ENCODE data around the gene NHEJ1. TPM values are rescaled to one million over a fixed set of nuclear protein-coding genes. Genes with fewer than 3 reads are reported as not detected.
A peak's percentile ranks its signal among the peaks of the same experiment; 100 is the strongest.

The NHEJ1 gene
- total RNA-seq, 1 experiment from 2014 or later = 31.7 TPM

GRCh38 chr2:219042157-219042556 lies 118.5 kb downstream of the NHEJ1 start:
- no peak for DNase-seq (ENCODE audit: low spot score)
- in situ Hi-C loops (cut with HindIII; ENCODE audit: low sequenced_read_pairs) = no loop called here

DNA sequence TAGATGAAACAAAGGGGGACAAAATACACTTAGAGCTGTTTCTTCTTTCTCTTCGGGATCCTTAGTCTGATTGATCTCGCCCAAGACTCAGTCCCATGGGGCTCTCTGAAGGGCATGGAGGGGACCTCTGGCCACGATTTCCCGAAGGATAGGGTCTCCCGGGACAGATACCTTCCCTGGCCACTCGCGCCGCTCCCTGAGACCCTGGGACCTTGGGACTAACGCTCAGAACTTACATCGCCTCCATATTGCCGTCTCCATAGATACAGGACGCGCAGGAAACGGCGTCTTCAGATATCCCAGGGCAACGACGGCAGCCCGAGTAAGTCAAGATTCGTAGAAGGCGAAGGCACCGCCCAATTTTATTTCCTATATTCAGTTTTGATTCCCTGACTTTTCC lies 119.4 kb downstream of the NHEJ1 start, which contains the start of gene CFAP65:
CFAP65 (minus strand) TSS at position 265 of the 400 bp plus-strand sequence. CDS start 2,468 bp downstream, outside the sequence.
- in situ Hi-C loops (cut with HindIII; ENCODE audit: low sequenced_read_pairs) = no loop called here
- peak; percentile 72 for DNase-seq (ENCODE audit: low spot score)

DNA sequence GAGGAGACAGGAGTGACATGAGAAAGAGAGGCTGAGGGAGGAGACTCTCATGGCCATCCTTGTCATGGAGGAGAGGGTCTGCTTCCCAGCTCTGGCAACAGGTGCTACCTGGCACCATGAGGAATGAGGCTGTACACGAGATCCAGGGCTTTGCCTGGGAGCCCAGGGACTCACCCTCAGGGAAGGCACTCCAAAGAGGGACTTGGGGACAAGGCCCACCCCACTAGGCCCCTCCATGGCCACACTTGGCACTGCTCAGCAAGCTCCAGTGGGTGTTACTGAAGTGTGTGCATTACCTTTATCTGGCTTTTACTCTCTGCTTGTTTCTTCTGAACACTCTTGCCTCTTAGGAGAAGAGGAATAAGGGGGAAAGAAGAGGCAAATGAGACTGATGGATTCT lies 122.0 kb downstream of the NHEJ1 start:
- DNase-seq (ENCODE audit: low spot score) = no peak
- in situ Hi-C loops (cut with HindIII; ENCODE audit: low sequenced_read_pairs) = no loop called here

DNA sequence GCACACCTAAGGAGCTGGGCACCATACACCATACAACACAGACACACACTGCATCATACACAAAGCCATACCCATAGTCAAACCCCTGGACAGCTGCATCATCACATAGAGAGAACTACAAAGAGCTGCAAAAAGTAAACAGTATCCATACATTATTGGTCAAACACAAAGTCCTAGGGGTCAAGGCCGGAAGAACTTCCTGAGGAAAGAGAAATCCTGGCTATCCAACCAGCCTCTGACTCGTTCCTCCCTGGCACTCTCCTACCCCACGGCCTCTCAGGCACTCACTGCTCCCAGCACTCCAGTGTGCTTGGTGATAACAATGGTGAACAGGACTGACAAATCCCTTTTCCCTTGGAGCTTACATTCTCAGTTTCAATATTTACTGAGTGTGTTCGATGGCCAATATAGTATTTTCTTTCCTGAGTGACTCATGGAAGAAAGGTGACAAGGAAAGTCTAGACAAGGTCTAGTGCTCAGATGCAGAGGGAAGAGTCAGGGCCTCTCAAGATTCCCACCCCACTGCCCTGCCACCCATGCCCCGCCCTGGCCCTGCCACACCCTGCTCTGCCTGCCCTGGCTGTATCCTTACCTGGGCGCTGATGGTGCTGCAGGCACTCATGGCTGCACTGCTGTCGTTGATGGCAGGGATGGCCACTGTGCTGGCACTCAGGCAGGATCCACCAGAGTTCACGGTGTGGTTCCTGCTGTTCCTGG lies 122.7 kb downstream of the NHEJ1 start:
- in situ Hi-C loops (cut with HindIII; ENCODE audit: low sequenced_read_pairs) = no loop called here
- DNase-seq (ENCODE audit: low spot score) = no peak

GRCh38 chr2:219035942-219036341 lies 124.7 kb downstream of the NHEJ1 start:
- in situ Hi-C loops (cut with HindIII; ENCODE audit: low sequenced_read_pairs) = no loop called here
- DNase-seq (ENCODE audit: low spot score) = no peak

- no peak for DNase-seq (ENCODE audit: low spot score)
These were observed 125.8 kb downstream of the NHEJ1 start for GRCh38 chr2:219034823-219035222.

DNA sequence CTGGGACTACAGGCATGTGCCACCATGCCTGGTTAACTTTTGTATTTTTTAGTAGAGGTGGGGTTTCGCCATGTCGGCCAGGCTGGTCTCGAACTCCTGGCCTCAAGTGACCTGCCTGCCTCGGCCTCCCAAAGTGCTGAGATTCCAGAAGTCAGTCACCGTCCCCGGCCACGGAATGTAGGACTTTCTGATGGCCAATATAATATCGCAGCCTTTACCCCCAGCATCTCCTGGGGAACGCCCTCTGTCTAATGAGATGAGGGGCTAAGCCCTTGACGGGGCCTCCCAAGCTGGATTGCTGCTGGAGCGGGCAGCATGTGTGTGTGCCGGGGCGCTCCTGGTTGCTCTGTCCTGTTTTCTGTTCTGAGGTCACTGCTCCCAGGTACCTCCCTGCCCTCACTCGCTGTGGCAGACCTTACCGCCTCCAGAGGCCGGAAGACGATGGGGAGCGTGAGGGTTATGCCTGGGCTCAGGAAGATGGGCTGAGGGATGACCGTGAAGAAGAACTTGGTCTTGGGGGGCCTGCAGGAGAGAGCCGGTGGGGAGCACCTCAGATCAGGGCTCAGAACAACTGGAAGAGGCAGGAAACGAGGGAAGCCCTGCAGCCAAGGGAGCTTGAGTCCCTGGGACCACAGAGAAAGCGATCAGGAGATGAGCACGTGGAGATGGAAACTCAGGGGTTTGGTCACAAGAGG lies 128.4 kb downstream of the NHEJ1 start:
- DNase-seq (ENCODE audit: low spot score) = no peak
- in situ Hi-C loops (cut with HindIII; ENCODE audit: low sequenced_read_pairs) = no loop called here

More at GRCh38 chr2:219034823-219035222, 125.8 kb downstream of the NHEJ1 start:
- in situ Hi-C loops (cut with HindIII; ENCODE audit: low sequenced_read_pairs) = no loop called here

DNA sequence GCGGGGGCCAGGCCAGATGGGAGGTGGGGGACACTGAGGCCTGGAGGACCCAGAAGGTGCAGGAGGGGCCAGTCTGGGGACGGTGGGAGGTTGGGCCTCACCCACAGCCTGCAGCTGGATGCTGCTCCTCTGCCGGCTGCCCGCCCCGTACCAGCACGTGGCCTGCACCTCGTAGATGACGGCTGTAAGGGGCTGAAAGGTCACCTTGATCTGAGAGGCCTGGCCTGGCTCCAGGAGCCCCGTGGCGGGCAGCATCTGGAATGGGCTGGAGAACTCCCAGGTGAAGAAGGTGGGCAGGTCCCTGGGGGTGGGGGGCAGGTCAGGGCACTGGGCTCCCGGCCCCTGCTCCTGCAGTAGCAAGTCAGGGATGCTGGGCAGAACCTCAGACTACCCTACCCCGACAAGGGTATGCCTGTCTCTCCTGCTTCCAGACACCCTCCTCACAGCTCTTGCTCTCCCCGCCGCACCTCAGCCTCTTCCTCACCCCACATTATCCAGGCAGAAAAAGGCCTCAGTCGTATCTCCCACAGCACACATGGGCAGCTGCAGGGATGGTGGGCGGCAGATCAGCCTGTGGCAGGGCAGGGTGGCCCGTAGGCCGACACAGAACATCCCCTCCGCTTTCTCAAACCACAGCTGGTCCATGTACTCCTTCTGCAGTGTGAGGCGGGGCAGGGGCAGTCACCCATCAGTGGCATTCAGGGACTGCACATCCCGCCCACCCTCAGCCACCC lies 129.4 kb downstream of the NHEJ1 start:
- DNase-seq (ENCODE audit: low spot score) = no peak
- in situ Hi-C loops (cut with HindIII; ENCODE audit: low sequenced_read_pairs) = no loop called here

DNA sequence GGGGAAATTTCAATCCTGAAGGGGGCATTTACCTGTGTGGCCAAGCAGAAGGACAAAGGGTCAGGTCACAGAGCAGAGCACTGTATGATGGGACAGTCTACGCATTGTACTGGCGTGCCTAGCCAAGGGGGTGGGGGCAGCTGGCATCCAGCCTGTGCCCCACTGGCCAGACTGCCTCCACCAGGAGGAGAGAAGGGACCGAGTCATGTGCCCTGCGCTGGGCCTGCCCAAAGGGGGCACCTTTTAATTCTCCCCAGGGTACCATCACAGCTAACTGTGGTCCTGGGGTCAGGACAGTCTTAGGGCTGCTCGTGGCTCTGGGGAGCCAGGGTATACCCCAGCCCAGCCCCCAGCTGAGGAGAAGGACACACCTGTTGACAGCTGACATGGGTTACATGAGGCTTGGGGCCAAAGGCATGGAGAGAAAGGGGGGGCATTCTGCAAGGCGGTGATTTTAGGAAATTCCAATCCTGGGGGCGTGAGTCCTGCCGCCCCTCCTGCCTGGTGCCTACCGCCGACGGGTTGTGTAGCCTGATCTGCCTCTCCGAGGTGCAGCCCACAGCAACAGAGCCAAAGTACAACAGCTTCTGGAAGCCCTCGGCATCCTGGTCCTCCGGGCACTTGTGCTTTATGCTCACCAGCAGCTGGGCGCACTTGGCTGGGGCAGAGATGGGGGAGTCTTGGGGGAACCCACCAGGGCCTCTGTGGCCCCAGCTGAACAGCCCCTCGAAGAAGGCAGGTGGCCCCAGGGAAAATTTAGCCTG lies 130.3 kb downstream of the NHEJ1 start:
- in situ Hi-C loops (cut with HindIII; ENCODE audit: low sequenced_read_pairs) = no loop called here
- DNase-seq (ENCODE audit: low spot score) = no peak

DNA sequence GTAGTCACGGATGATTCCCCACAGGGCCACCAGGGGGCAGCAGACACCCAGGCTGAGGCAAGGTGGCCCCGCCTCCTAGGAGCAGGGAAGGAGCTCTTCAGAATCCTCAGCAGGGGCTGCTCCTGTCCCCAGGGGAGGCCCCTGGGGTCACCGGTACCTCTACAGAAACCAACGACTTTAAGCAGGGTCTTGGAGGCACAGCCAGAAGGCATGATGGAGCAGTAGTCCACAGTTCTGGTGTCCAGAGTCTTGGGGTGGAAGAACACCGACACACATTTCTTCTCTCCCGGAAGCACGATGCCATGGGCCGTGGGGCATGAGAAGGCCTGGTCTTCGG lies 130.8 kb downstream of the NHEJ1 start:
- in situ Hi-C loops (cut with HindIII; ENCODE audit: low sequenced_read_pairs) = no loop called here
- DNase-seq (ENCODE audit: low spot score) = peak; percentile 81

DNA sequence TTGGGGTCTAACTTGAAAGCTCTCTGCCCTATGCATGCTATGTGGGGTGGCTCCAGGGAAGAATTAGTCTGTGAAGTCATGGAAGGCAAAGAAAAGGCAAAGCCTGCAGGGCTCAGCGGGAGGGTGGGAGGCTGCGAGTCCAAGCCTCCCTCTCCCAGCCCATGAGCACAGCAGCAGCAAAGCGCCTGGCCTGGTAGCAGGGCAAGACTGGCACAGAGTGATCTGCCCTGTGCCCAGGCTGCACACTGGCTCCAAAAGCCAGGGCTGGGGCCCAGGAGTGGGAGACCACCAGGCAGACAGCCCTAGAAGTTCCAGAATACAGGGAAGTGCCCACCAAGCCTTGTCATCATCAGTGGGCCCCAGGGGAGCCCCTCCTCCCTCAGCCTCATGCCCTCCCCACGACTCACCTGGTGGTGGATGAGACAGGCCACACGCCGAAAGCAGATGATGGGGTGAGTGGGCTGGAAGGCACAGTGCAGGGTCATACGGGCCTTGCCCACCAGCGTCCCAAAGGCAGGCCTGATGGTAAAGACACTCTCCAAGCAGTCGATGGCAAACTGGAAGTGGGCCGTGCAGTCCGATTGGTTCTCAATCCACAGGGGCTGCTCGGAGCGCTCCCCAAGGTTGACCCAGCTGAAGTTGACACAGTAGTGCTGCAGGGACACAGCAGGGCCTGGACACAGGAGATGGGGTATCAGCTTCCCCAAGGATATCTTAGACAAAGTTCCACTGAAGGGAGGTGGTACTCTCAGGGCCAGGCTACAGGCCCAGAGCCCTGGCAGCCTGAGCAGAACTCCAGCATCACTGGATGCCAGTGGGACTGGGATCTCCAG lies 131.4 kb downstream of the NHEJ1 start:
- DNase-seq (ENCODE audit: low spot score) = no peak
- in situ Hi-C loops (cut with HindIII; ENCODE audit: low sequenced_read_pairs) = no loop called here

GRCh38 chr2:219028141-219028540 lies 132.5 kb downstream of the NHEJ1 start:
- DNase-seq (ENCODE audit: low spot score) = no peak
- in situ Hi-C loops (cut with HindIII; ENCODE audit: low sequenced_read_pairs) = no loop called here

GRCh38 chr2:219027511-219028055 lies 133.0 kb downstream of the NHEJ1 start:
- no peak for DNase-seq (ENCODE audit: low spot score)
- in situ Hi-C loops (cut with HindIII; ENCODE audit: low sequenced_read_pairs) = no loop called here

- in situ Hi-C loops (cut with HindIII; ENCODE audit: low sequenced_read_pairs) = no loop called here
These were observed 133.7 kb downstream of the NHEJ1 start for GRCh38 chr2:219026946-219027345.

DNA sequence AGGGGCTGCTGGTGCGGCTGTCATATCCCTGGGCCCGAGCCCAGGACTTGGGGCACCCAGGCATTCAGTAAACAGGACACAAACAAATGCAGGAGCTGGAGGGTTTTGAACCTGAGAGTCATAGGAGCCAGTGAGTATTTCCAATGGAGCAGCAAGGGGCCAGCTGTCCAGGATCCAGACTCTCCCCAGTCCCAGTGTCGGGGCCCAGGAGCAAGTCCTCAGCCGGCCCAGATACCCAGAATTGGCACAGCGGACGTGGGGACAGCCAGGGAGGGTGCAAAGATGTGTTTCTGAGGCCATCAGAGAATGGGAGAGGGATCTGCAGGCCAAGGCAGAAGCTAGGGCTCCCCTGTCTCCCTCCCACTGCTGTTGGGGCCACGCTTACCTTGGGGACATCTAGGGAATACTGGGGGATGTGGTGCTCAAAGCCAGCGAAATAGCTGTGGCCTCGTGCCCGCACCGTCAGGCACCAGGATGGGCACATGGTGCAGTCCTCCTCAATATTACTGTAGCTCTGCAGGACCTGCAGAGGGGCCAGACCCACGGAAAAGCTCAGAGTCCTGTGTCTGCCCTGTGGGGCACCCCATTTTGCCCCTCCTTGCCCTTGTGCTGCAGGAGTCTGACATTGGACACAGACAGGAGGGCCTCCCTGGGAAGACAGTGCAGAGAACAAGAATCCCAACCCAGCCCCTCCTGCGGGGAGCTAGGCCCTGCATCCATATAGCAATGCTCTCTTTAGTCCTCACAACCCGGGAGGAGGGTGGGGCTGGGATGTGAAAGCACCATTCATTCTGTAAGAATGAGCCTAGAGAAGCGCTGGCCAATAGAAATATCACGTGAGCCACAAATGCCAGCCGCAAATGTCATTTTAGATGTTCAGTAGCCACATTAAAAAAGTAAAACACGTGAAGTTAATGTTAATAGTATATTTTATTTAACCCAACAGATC lies 134.7 kb downstream of the NHEJ1 start:
- DNase-seq (ENCODE audit: low spot score) = no peak
- in situ Hi-C loops (cut with HindIII; ENCODE audit: low sequenced_read_pairs) = no loop called here

More at GRCh38 chr2:219026946-219027345, 133.7 kb downstream of the NHEJ1 start:
- no peak for DNase-seq (ENCODE audit: low spot score)
